ENCODE results near the gene IL17C.

DNA sequence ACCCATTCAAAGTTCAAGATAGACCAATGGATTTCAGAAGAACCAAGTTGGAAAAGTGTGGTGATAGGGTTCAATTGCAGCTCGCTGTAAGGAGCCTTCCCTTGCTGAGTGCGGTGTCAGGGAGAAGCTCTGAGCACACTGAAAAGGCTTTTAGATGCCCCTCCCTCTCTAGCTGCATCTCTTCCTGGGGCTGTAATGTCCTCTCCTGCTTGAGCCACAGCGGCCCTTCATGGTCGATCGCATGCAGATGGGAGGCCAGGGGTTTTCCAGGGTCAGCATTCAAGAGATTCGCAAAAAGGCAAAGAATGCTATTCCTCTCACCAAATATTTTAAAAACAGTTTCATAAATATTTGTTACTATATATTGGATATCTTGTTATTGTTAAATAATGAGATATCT lies 44.5 kb upstream of the IL17C start:
- TF ChIP-seq, protein P1, sequence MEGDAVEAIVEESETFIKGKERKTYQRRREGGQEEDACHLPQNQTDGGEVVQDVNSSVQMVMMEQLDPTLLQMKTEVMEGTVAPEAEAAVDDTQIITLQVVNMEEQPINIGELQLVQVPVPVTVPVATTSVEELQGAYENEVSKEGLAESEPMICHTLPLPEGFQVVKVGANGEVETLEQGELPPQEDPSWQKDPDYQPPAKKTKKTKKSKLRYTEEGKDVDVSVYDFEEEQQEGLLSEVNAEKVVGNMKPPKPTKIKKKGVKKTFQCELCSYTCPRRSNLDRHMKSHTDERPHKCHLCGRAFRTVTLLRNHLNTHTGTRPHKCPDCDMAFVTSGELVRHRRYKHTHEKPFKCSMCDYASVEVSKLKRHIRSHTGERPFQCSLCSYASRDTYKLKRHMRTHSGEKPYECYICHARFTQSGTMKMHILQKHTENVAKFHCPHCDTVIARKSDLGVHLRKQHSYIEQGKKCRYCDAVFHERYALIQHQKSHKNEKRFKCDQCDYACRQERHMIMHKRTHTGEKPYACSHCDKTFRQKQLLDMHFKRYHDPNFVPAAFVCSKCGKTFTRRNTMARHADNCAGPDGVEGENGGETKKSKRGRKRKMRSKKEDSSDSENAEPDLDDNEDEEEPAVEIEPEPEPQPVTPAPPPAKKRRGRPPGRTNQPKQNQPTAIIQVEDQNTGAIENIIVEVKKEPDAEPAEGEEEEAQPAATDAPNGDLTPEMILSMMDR (IDR thresholded peaks at IDR 0.05; ENCODE audit: poor library complexity, severe bottlenecking), result no peak
- no peak for TF ChIP-seq POLR2AphosphoS5 (IDR thresholded peaks at IDR 0.05)
- TF ChIP-seq EP300 (conservative IDR thresholded peaks at IDR 0.05; ENCODE audit: poor library complexity, severe bottlenecking), result no peak
- no peak for TF ChIP-seq SMC3 (conservative IDR thresholded peaks at IDR 0.05; ENCODE audit: poor library complexity)
- TF ChIP-seq, protein P2, sequence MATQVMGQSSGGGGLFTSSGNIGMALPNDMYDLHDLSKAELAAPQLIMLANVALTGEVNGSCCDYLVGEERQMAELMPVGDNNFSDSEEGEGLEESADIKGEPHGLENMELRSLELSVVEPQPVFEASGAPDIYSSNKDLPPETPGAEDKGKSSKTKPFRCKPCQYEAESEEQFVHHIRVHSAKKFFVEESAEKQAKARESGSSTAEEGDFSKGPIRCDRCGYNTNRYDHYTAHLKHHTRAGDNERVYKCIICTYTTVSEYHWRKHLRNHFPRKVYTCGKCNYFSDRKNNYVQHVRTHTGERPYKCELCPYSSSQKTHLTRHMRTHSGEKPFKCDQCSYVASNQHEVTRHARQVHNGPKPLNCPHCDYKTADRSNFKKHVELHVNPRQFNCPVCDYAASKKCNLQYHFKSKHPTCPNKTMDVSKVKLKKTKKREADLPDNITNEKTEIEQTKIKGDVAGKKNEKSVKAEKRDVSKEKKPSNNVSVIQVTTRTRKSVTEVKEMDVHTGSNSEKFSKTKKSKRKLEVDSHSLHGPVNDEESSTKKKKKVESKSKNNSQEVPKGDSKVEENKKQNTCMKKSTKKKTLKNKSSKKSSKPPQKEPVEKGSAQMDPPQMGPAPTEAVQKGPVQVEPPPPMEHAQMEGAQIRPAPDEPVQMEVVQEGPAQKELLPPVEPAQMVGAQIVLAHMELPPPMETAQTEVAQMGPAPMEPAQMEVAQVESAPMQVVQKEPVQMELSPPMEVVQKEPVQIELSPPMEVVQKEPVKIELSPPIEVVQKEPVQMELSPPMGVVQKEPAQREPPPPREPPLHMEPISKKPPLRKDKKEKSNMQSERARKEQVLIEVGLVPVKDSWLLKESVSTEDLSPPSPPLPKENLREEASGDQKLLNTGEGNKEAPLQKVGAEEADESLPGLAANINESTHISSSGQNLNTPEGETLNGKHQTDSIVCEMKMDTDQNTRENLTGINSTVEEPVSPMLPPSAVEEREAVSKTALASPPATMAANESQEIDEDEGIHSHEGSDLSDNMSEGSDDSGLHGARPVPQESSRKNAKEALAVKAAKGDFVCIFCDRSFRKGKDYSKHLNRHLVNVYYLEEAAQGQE (IDR thresholded peaks at IDR 0.05; ENCODE audit: borderline replicate concordance), result no peak
- TF ChIP-seq TAF1 (IDR thresholded peaks at IDR 0.05; ENCODE audit: low read depth), result no peak
- no peak for TF ChIP-seq EZH2 (IDR thresholded peaks at IDR 0.05; ENCODE audit: borderline replicate concordance, insufficient read depth, low read length, poor library complexity, severe bottlenecking)

All from neural cell (in vitro differentiated cells).